Measurements from ENCODE around the gene HSPB9. TPM values are rescaled to one million over a fixed set of nuclear protein-coding genes. Genes with fewer than 3 reads are reported as not detected.

Gene HSPB9
- total and polyA plus RNA-seq, 9 of the 15 experiments (the other 6 are each of a cell fraction or from before 2014, with no cell fraction given): 0.04 to 0.16 (median 0.08) TPM; not detected in 3

GRCh38 chr17:42112552-42113176, 9.9 kb upstream of the HSPB9 start, which contains the start of gene DHX58 (continued):
- no peak for TF ChIP-seq HMGXB4 (CRISPR knock-in tag; IDR thresholded peaks at IDR 0.05)
- TF ChIP-seq PTRF (tag; IDR thresholded peaks at IDR 0.05): no peak
- no peak for TF ChIP-seq ZBTB34 (CRISPR knock-in tag; IDR thresholded peaks at IDR 0.05)
- no peak for TF ChIP-seq ZBTB1 (CRISPR knock-in tag; IDR thresholded peaks at IDR 0.05; ENCODE audit: borderline replicate concordance, low read depth)
- TF ChIP-seq COPS2 (conservative IDR thresholded peaks at IDR 0.05): no peak
- no peak for TF ChIP-seq ZNF280B (CRISPR knock-in tag; IDR thresholded peaks at IDR 0.05)
- TF ChIP-seq KDM4B (IDR thresholded peaks at IDR 0.05; ENCODE audit: borderline replicate concordance in 2 of 2, low read depth in 1 of 2): no peak
- TF ChIP-seq POLR2A (conservative IDR thresholded peaks at IDR 0.05): peak; percentile 45; the same call in 1 of the 2 replicates
- no peak for TF ChIP-seq SMARCA5 (IDR thresholded peaks at IDR 0.05)
- TF ChIP-seq SLC30A9 (CRISPR knock-in tag; IDR thresholded peaks at IDR 0.05): no peak
- no peak for TF ChIP-seq RFX7 (CRISPR knock-in tag; IDR thresholded peaks at IDR 0.05)
- no peak for TF ChIP-seq ZNF76 (CRISPR knock-in tag; IDR thresholded peaks at IDR 0.05; ENCODE audit: borderline replicate concordance)
- TF ChIP-seq L3MBTL2 (IDR thresholded peaks at IDR 0.05): 0 out of 2 replicates have a peak, but pooled peaks have one; percentile 12
- TF ChIP-seq PHF8 (IDR thresholded peaks at IDR 0.05; ENCODE audit: borderline replicate concordance, low read length): peak; percentile 52; the same call in 1 of the 2 replicates
